Upper lobe of left lung (tissue), 6 donors: ENCODE data around the gene CSNK2A3. TPM values are rescaled to one million over a fixed set of nuclear protein-coding genes. Genes with fewer than 3 reads are reported as not detected.

Experiments used
- ATAC-seq, 2 donors: fragments of 200-7000 bp; cut with Tn5 transposase; one replicate each; pipeline ENCODE4 v1.9.1; 2022; ENCODE audit warnings: mild to moderate bottlenecking in 2 of 2, moderate library complexity in 2 of 2; ENCODE audit not compliant: low FRiP score in 2 of 2
- DNase-seq, 2 donors: peaks; one replicate each; pipeline ENCODE4 v3.0.0-alpha.2; 2019 to 2020
- H3K27ac ChIP-seq, 4 donors: fragments of 200-600 bp; sonication (generic); one replicate each; pipeline ENCODE4 v1.5.1; 2016 to 2019
- H3K27me3 ChIP-seq, 4 donors: fragments of 200-600 bp; sonication (generic); one replicate each; pipeline ENCODE4 v1.5.1; 2017 to 2019
- H3K36me3 ChIP-seq, 4 donors: fragments of 200-600 bp; sonication (generic); one replicate each; pipeline ENCODE4 v1.5.1; 2016 to 2019
- H3K4me1 ChIP-seq, 4 donors: fragments of 200-600 bp; sonication (generic); one replicate each; pipeline ENCODE4 v1.5.1; 2018 to 2019
- H3K4me3 ChIP-seq, 4 donors: fragments of 200-600 bp; sonication (generic); one replicate each; pipeline ENCODE4 v1.5.1; 2017 to 2019; ENCODE audit warnings: mild to moderate bottlenecking in 2 of 4, moderate library complexity in 1 of 4
- H3K9me3 ChIP-seq, 4 donors: fragments of 200-600 bp; sonication (generic); one replicate each; pipeline ENCODE4 v1.5.1; 2018 to 2019
- EP300 ChIP-seq, 4 donors: sonication (generic); formaldehyde crosslinking; IDR thresholded peaks; one replicate each; pipeline ENCODE4 v1.5.1; 2017; ENCODE audit warnings: antibody characterized with exemption in 4 of 4, control low read depth in 2 of 4
- POLR2A ChIP-seq, 4 donors: fragments of 450-650 bp; IDR thresholded peaks; one replicate each; pipeline ENCODE4 v1.5.1; 2016 to 2017; ENCODE audit warnings: antibody characterized with exemption in 4 of 4, mild to moderate bottlenecking in 2 of 4
- POLR2AphosphoS5 ChIP-seq, 2 donors: sonication (generic); formaldehyde crosslinking; IDR thresholded peaks; one replicate each; pipeline ENCODE4 v1.5.1; 2017; ENCODE audit warnings: antibody characterized with exemption in 2 of 2
- WGBS, 2 donors: methylation state at CpG; one replicate each; pipeline ENCODE4 v1.1.5; 2017 to 2018; 5-methylcytosine and 5-hydroxymethylcytosine counted together
- total RNA-seq, 6 donors: library from RNA; depleted of rRNA in 4 of 6; stranded (reverse); fragments of >200 nt in 4 of 6; gene quantifications; one replicate each; pipeline versions ENCODE4 v1.1.0 to v1.2.1, GENCODE V29; 2016 to 2021
- TF ChIP-seq, protein P1 (sequence below), 6 experiments: fragments of 450-650 bp in 4 of 6; fragments of 200-600 bp in 2 of 6; sonication (generic) in 2 of 6; IDR thresholded peaks; one replicate each; pipeline ENCODE4 v1.5.1; 2016 to 2019; ENCODE audit warnings: antibody characterized with exemption in 6 of 6
- donor health status: DM: no; HTN: no; CAD: no; lungs with moderate emphysema.
- donor health status: DM: no; HTN: yes; CAD: no; lungs with severe emphysema.

Gene CSNK2A3
- total RNA-seq, 6 donors from 2014 or later = 2.0 to 18.9 (median 5.3) TPM

DNA sequence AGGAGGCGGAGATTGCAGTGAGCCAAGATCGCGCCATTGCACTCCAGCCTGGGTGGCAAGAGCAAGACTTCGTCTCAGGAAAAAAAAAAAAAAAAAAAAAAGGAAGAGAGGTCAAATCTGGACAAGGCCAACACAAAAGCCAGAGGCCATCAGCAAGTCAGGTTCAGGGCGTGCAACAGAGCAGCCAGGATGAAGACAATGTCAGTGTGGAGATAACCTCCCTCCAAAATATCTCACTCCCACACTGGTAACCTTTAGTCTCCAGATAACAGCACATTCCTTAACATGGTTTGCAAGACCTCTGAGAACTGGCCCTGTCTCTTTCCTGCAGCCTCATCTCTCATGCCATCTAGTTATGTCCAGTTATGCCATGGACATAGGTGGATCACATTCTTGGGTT, 4.7 kb downstream of the CSNK2A3 start:
- peaks cover 25 to 35% (median 28%) of the 10 kb centered on the region in 4 donors for H3K4me1 ChIP-seq
- no peaks in the 10 kb centered on the region for H3K9me3 ChIP-seq
- H3K36me3 ChIP-seq = no peaks in the 10 kb centered on the region
- no peaks in the 10 kb centered on the region for H3K27me3 ChIP-seq
- no peak for TF ChIP-seq EP300 (IDR thresholded peaks at IDR 0.05)
- TF ChIP-seq POLR2A (IDR thresholded peaks at IDR 0.05) = no peak
- TF ChIP-seq, protein P1, sequence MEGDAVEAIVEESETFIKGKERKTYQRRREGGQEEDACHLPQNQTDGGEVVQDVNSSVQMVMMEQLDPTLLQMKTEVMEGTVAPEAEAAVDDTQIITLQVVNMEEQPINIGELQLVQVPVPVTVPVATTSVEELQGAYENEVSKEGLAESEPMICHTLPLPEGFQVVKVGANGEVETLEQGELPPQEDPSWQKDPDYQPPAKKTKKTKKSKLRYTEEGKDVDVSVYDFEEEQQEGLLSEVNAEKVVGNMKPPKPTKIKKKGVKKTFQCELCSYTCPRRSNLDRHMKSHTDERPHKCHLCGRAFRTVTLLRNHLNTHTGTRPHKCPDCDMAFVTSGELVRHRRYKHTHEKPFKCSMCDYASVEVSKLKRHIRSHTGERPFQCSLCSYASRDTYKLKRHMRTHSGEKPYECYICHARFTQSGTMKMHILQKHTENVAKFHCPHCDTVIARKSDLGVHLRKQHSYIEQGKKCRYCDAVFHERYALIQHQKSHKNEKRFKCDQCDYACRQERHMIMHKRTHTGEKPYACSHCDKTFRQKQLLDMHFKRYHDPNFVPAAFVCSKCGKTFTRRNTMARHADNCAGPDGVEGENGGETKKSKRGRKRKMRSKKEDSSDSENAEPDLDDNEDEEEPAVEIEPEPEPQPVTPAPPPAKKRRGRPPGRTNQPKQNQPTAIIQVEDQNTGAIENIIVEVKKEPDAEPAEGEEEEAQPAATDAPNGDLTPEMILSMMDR (IDR thresholded peaks at IDR 0.05) = no peak
- no peak for TF ChIP-seq POLR2AphosphoS5 (IDR thresholded peaks at IDR 0.05)
- WGBS, 2 donors = 77 to 84% methylated on average over 5 of the region's 5 CpGs
- no peak for ATAC-seq
- DNase-seq = no peak
- H3K4me3 ChIP-seq = no peak overlapping the region
- H3K27ac ChIP-seq = no peak overlapping the region

DNA sequence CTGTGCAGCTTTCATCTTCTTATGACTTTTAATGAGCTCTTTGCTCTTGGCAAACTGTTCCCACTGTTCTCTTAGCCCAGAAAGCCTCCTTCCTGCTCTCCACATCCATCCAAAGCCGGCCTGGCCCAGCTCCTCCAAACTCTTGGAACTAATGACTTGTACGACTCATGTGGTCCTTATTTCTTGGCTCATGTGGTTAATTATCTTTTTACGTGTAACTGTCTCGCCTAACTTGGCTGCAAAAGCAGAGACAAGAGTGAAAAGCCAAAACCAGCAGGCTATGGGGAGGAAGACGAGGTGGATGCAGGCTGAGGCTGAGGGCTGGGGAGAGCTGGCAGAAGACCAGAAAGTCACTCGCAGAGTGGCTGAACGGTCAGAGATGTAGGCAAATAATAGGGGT, 5.5 kb downstream of the CSNK2A3 start:
- no peaks in the 10 kb centered on the region for H3K27me3 ChIP-seq
- TF ChIP-seq POLR2A (IDR thresholded peaks at IDR 0.05) (no peak), POLR2AphosphoS5 (IDR thresholded peaks at IDR 0.05) (no peak), EP300 (IDR thresholded peaks at IDR 0.05) (no peak)
- TF ChIP-seq, protein P1 (IDR thresholded peaks at IDR 0.05) = no peak
- DNase-seq = no peak
- WGBS, 2 donors = 64 to 74% methylated on average over 7 of the region's 7 CpGs
- H3K4me1 ChIP-seq = peaks cover 25 to 35% (median 28%) of the 10 kb centered on the region in 4 donors
- no peaks in the 10 kb centered on the region for H3K36me3 ChIP-seq
- H3K27ac ChIP-seq = peak overlapping the region in 1 of 4 donors; percentile 18
- peak in 1 of 2 donors; percentile 33 for ATAC-seq
- no peaks in the 10 kb centered on the region for H3K9me3 ChIP-seq
- H3K4me3 ChIP-seq = no peak overlapping the region

DNA sequence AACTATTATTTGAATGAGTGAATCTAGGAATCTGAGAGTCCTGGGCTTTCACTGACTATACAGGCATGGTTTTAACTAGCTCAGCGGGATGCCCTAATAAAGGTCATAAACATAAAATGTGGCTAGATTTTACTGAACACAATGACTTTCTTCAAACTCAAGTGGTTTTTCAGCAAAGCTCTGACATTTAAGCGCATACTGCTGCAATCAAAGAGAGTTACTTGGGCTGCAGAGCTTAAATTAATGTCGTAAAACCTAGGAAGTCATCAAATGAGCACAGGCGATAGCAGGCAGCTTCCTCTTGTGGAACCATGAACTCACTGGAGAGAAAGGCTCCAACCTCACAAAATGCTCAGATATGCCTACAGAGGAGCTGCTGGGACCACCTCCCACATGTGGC, 6.7 kb downstream of the CSNK2A3 start:
- Histone ChIP-seq H3K36me3 (no peaks in the 10 kb centered on the region), H3K4me1 (peaks cover 25 to 35% (median 27%) of the 10 kb centered on the region in 4 donors), H3K9me3 (no peaks in the 10 kb centered on the region), H3K4me3 (no peak overlapping the region), H3K27ac (no peak overlapping the region), H3K27me3 (no peaks in the 10 kb centered on the region)
- DNase-seq (no peak), ATAC-seq (no peak)
- TF ChIP-seq POLR2AphosphoS5 (IDR thresholded peaks at IDR 0.05) (no peak), POLR2A (IDR thresholded peaks at IDR 0.05) (no peak)
- 83 to 90% methylated on average over 4 of the region's 4 CpGs for WGBS, 2 donors

DNA sequence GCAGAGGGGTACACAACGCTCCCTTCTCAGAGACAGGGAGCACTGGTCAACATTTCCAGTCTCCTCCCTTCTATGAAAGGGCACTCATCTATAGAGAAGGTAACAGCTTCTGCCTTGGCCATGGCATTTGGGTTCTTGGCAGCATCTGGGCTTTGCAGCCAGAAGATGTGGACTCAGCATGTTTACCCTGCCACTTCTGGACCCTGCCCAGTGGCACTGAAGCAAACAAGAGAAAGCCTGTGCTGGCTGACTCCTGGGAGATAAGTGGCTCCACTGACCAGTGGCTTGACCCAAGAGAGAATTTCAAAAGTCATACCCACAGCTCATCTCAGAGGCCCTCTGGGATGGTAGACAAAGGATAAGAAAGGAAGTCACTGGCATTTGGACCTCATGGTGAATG, 8.0 kb downstream of the CSNK2A3 start:
- no peaks in the 10 kb centered on the region for H3K27me3 ChIP-seq
- DNase-seq = peak in 1 of 2 donors; percentile 87
- H3K4me1 ChIP-seq = peaks cover 14 to 27% (median 15%) of the 10 kb centered on the region in 4 donors
- peak in 1 of 2 donors; percentile 64 for ATAC-seq
- H3K9me3 ChIP-seq = no peaks in the 10 kb centered on the region
- H3K27ac ChIP-seq = no peak overlapping the region
- 65 to 92% methylated on average over 1 of the region's 1 CpG for WGBS, 2 donors
- TF ChIP-seq EP300 (IDR thresholded peaks at IDR 0.05) (no peak), POLR2A (IDR thresholded peaks at IDR 0.05) (no peak), POLR2AphosphoS5 (IDR thresholded peaks at IDR 0.05) (peak in 1 of 2 donors; percentile 25)
- TF ChIP-seq, protein P1 (IDR thresholded peaks at IDR 0.05) = no peak
- peaks cover 0 to 8% (median 0%) of the 10 kb centered on the region in 4 donors for H3K36me3 ChIP-seq
- no peak overlapping the region for H3K4me3 ChIP-seq

DNA sequence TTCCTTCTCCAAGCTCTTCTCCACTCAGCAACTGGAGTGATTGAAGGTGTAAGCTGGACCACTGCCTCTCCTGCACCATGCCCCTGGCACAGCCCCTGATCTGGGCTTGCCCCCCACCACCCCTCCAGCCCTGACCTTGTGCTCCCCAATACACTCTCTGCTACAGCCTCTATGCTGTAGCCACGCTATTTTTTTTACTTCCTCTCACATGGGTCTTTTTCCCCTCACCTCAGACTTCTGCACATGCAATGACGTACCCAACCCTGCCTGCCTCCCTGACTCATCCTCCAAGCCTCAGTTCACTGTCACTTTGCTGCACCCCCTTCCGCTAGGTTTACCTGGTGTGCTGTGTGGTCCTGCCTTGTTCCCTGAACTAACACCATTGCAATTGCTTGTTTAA, 9.0 kb downstream of the CSNK2A3 start:
- H3K9me3 ChIP-seq = no peaks in the 10 kb centered on the region
- DNase-seq (no peak), ATAC-seq (peak in 1 of 2 donors; percentile 17)
- no peak for TF ChIP-seq POLR2AphosphoS5 (IDR thresholded peaks at IDR 0.05)
- TF ChIP-seq POLR2A (IDR thresholded peaks at IDR 0.05) = no peak
- TF ChIP-seq EP300 (IDR thresholded peaks at IDR 0.05) = no peak
- TF ChIP-seq, protein P1 (IDR thresholded peaks at IDR 0.05) = no peak
- peaks cover 0 to 19% (median 0%) of the 10 kb centered on the region in 4 donors for H3K36me3 ChIP-seq
- H3K4me1 ChIP-seq = peaks cover 4 to 18% (median 9%) of the 10 kb centered on the region in 4 donors
- no peaks in the 10 kb centered on the region for H3K27me3 ChIP-seq
- no peak overlapping the region for H3K27ac ChIP-seq
- 61 to 77% methylated on average over 3 of the region's 3 CpGs for WGBS, 2 donors
- H3K4me3 ChIP-seq = no peak overlapping the region
